Lower leg skin (tissue), 4 donors: ENCODE measurements around the gene SMOC1. TPM values are rescaled to one million over a fixed set of nuclear protein-coding genes. Genes with fewer than 3 reads are reported as not detected.

Experiments
- DNase-seq, 2 donors: peaks; one replicate each; pipeline ENCODE4 v3.0.0-alpha.2; 2019; ENCODE audit warnings: low spot score in 2 of 2
- H3K4me3 ChIP-seq: fragments of 200-600 bp; sonication (generic); 2 replicates; pipeline ENCODE4 v1.5.1; 2017; ENCODE audit warnings: mild to moderate bottlenecking, low read depth; ENCODE audit not compliant: poor library complexity, severe bottlenecking
- POLR2A ChIP-seq, 2 donors: fragments of 450-650 bp; IDR thresholded peaks; one replicate each; pipeline ENCODE4 v1.6.1; 2016 to 2017; ENCODE audit warnings: antibody characterized with exemption in 2 of 2, mild to moderate bottlenecking in 1 of 2, moderate library complexity in 1 of 2
- WGBS, 2 donors: methylation state at CpG; one replicate each; pipeline ENCODE4 v1.1.5; 2018; 5-methylcytosine and 5-hydroxymethylcytosine counted together
- intact Hi-C: fragments of 100-400 bp; cut with DNase I; formaldehyde crosslinking; loops from one replicate; pipeline ENCODE4 v1.15.0; 2023; ENCODE audit warnings: low total_unique reads
- total RNA-seq, 4 donors: library from RNA; depleted of rRNA; stranded (reverse); fragments of >200 nt; gene quantifications; one replicate each; pipeline ENCODE4 v1.1.0, GENCODE V29; 2016
- TF ChIP-seq, protein P1 (sequence below), 3 donors: fragments of 450-650 bp; IDR thresholded peaks; one replicate each; pipeline ENCODE4 v1.5.1; 2016; ENCODE audit warnings: antibody characterized with exemption in 3 of 3, mild to moderate bottlenecking in 3 of 3, moderate library complexity in 2 of 3

SMOC1 gene
- total RNA-seq, 4 donors from 2014 or later = 1.1 to 5.4 (median 1.9) TPM

DNA sequence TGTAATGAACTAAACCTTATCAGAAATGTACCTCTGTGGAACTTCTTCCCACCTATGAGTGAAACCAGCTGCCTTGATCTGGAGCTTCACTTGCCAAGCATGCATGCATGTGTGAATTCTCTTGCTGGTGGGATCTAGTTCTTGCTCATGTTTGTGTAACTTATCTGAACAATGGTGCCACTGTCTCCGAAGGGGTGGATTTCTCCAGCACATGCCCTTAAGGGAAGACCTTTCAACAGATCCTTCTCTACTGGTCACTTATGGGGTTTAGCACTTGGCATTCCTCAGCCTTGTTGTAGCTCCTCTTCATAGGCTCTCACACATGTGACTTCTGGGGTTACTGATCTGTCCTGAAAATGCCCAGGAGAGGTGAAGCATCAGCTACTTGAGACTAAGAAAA lies 25.0 kb downstream of the SMOC1 start:
- TF ChIP-seq, protein P1, sequence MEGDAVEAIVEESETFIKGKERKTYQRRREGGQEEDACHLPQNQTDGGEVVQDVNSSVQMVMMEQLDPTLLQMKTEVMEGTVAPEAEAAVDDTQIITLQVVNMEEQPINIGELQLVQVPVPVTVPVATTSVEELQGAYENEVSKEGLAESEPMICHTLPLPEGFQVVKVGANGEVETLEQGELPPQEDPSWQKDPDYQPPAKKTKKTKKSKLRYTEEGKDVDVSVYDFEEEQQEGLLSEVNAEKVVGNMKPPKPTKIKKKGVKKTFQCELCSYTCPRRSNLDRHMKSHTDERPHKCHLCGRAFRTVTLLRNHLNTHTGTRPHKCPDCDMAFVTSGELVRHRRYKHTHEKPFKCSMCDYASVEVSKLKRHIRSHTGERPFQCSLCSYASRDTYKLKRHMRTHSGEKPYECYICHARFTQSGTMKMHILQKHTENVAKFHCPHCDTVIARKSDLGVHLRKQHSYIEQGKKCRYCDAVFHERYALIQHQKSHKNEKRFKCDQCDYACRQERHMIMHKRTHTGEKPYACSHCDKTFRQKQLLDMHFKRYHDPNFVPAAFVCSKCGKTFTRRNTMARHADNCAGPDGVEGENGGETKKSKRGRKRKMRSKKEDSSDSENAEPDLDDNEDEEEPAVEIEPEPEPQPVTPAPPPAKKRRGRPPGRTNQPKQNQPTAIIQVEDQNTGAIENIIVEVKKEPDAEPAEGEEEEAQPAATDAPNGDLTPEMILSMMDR (IDR thresholded peaks at IDR 0.05) = no peak
- TF ChIP-seq POLR2A (IDR thresholded peaks at IDR 0.05) = no peak
- DNase-seq = no peak
- H3K4me3 ChIP-seq = no peak overlapping the region
- intact Hi-C loops = no loop called here
- WGBS, 2 donors = 81 to 88% methylated on average over 1 of the region's 1 CpG

DNA sequence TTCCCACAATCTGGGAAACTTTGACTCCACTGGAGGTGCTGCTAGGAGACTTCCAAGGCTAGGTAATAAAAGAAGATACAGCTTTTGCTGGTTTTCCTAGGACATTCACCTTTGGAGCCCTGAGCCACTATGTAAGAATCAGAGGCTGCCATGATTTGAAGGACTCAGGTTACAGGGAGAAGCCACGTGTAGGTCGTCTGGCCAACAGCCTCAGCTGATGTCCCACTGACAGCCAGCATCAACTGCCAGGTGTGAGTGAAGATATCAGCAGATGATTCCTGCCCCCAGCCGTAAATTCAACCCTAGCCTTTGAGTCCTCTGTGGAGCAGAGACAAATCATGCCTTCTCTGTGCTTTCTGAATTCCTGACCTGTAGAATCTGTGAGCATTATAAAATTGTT lies 27.0 kb downstream of the SMOC1 start:
- WGBS, 2 donors = 38 to 43% methylated on average over 3 of the region's 3 CpGs
- H3K4me3 ChIP-seq = no peak overlapping the region
- intact Hi-C loops = no loop called here
- no peak for TF ChIP-seq POLR2A (IDR thresholded peaks at IDR 0.05)
- TF ChIP-seq, protein P1 (IDR thresholded peaks at IDR 0.05) = no peak
- no peak for DNase-seq

DNA sequence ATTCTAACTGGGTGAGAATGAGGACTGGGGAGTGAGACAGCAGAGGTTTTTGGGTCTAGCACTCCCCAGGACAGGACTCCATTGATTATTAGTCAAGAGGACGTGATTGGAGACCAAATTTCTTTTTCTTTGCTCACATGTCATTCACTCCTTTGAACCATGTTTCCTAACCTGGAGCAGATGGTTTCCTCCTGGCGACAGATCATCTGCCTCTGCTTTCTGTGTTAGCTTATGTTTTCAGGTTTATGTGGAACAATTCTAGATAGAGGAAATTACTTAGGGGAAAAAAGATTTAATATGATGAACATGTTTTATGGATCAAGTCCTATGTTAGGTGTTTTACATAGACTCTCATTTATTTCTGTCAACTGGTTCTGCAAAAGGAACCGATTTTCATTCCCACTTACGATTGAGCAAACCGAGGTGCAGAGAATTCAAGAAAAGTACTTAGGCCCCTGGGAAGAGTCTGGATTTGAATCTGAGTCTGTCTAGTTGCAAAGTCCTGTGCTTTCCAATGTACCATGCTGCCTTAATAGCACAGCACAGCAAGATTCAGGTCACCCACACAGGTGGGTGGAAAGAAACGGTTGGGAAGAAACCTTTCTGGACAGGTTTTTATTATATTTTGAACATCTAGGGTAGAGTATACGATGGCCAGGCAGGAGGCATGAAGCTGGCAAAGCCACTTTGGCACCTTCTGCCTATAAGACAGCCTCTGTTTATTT lies 30.8 kb downstream of the SMOC1 start:
- TF ChIP-seq, protein P1 (IDR thresholded peaks at IDR 0.05) = no peak
- DNase-seq = no peak
- intact Hi-C loops = no loop called here
- H3K4me3 ChIP-seq = no peak overlapping the region
- WGBS, 2 donors = 54 to 59% methylated on average over 7 of the region's 7 CpGs

DNA sequence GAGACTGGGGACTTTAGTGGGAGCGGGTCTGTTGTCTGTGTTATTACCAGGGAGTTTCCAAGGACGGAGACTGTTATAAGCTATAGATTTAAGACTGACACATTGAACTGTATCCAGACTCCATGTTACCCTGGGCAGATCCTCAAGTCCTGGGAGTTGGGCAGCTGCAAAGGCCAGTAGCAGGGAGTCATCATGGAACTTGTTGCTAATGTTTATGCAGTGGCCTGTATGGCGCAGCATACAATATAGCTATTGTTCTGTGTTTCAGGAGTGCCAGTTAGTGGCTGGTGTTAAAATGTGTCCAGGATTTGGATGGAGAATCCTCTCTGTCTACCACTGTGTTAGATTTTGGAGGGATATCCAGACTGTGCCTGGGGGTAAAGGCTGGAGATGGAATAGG lies 31.7 kb downstream of the SMOC1 start:
- no peak overlapping the region for H3K4me3 ChIP-seq
- 76 to 82% methylated on average over 3 of the region's 3 CpGs for WGBS, 2 donors
- intact Hi-C loops = no loop called here
- TF ChIP-seq POLR2A (IDR thresholded peaks at IDR 0.05) = no peak
- TF ChIP-seq, protein P1 (IDR thresholded peaks at IDR 0.05) = no peak
- DNase-seq = no peak

DNA sequence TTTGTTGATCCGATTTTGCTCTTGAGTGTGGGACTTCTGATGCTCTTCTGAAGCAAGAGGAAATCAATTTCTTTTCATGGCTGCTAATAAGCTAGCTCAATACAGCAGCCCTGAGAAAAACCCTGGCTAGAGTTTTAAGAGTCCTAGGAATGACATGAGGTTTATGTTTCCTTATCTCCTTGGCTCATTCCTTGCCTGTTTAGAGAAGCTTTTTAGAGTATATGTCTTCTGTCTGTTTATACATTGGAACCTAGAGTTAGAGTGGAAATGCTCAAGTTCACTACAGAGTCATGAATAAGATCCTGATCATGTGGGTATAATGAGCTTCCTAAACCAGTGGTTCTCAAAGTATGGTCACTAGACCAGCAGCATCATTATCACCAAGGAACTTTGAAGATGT lies 34.5 kb downstream of the SMOC1 start:
- 72 to 90% methylated on average over 1 of the region's 1 CpG for WGBS, 2 donors
- TF ChIP-seq, protein P1 (IDR thresholded peaks at IDR 0.05) = no peak
- no peak for TF ChIP-seq POLR2A (IDR thresholded peaks at IDR 0.05)
- intact Hi-C loops = no loop called here
- no peak overlapping the region for H3K4me3 ChIP-seq
- no peak for DNase-seq

DNA sequence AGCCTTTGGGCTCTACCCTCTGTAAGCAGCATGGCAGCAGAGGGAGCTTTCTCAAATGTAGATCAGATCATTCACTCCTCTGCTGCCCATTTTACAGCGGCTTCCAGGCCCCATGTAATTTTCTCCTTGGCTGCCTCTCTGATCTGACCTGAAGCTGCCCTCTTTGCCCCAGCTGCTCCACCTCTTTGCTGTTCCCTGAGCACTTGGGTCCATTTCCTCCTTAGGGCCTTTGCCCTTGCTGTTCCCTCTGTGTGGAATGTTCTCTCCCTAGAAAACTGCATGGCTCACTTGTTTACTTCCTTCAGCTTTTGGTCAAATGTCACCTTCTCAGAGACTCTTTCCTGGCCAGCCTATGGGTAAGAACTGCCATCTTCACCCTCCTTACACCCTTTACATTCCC lies 37.2 kb downstream of the SMOC1 start:
- 60 to 80% methylated on average over 1 of the region's 1 CpG for WGBS, 2 donors
- DNase-seq = no peak
- intact Hi-C loops = no loop called here
- no peak overlapping the region for H3K4me3 ChIP-seq
- TF ChIP-seq, protein P1 (IDR thresholded peaks at IDR 0.05) = no peak
- no peak for TF ChIP-seq POLR2A (IDR thresholded peaks at IDR 0.05)
